Neural cell (in vitro differentiated cells): ENCODE data around the gene CDH4.

Experiments used
- POLR2AphosphoS5 ChIP-seq: IDR thresholded peaks from 2 replicates; pipeline ENCODE4 v1.6.1; 2012
- TF ChIP-seq, protein P1 (sequence below): fragments of 450-650 bp; IDR thresholded peaks from 2 replicates; pipeline ENCODE4 v1.5.1; 2014; ENCODE audit warnings: antibody characterized with exemption, mild to moderate bottlenecking, moderate library complexity; ENCODE audit not compliant: poor library complexity, severe bottlenecking

DNA sequence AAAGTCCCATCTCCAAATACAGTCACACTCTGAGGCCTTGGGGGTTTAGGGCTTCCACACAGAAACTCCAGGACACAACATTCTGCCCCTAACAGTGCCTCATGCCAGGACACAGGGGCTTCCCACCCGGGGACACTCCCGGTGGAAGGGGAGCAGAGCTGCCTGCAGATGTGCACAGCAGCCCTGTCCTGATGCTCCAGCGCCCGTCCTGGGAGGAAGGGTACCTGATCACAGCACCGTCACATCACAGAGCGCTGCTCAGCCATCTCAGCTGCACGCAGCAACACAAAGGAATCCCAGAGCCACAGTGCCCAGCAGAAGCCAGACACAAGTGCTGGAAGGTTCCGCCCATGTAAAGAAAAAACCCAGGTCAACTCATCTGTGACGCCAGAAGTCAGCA is 657.0 kb downstream of the CDH4 start:
- TF ChIP-seq POLR2AphosphoS5 = no peak
- TF ChIP-seq, protein P1, sequence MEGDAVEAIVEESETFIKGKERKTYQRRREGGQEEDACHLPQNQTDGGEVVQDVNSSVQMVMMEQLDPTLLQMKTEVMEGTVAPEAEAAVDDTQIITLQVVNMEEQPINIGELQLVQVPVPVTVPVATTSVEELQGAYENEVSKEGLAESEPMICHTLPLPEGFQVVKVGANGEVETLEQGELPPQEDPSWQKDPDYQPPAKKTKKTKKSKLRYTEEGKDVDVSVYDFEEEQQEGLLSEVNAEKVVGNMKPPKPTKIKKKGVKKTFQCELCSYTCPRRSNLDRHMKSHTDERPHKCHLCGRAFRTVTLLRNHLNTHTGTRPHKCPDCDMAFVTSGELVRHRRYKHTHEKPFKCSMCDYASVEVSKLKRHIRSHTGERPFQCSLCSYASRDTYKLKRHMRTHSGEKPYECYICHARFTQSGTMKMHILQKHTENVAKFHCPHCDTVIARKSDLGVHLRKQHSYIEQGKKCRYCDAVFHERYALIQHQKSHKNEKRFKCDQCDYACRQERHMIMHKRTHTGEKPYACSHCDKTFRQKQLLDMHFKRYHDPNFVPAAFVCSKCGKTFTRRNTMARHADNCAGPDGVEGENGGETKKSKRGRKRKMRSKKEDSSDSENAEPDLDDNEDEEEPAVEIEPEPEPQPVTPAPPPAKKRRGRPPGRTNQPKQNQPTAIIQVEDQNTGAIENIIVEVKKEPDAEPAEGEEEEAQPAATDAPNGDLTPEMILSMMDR = no peak
